Left ventricle myocardium inferior (tissue), 1 donor: Measurements from ENCODE around the gene NANS. TPM values are rescaled to one million over a fixed set of nuclear protein-coding genes. Genes with fewer than 3 reads are reported as not detected.
"Not testable (repeated sequence)": the region's sequence is repeated elsewhere in the genome, so short reads cannot be mapped to it uniquely, and the experiment has no call there.

Experiments
- DNase-seq: peaks from one replicate; pipeline ENCODE4 v3.0.0-alpha.2; 2020
- H3K27ac ChIP-seq: fragments of 200-600 bp; replicated peaks from 2 replicates; pipeline ENCODE4 v1.8.0; 2021
- H3K27me3 ChIP-seq: fragments of 200-600 bp; 2 replicates; pipeline ENCODE4 v1.8.0; 2021; ENCODE audit warnings: low read depth
- H3K36me3 ChIP-seq: fragments of 200-600 bp; 2 replicates; pipeline ENCODE4 v1.8.0; 2021
- H3K4me1 ChIP-seq: fragments of 200-600 bp; 2 replicates; pipeline ENCODE4 v1.8.0; 2021
- H3K4me3 ChIP-seq: fragments of 200-600 bp; 2 replicates; pipeline ENCODE4 v1.8.0; 2021; ENCODE audit warnings: mild to moderate bottlenecking, moderate library complexity
- H3K9me3 ChIP-seq: fragments of 200-600 bp; replicated peaks from 2 replicates; pipeline ENCODE4 v1.8.0; 2021
- CTCF ChIP-seq: fragments of 200-600 bp; IDR thresholded peaks from 2 replicates; pipeline ENCODE4 v1.8.0; 2021; ENCODE audit warnings: antibody characterized with exemption, mild to moderate bottlenecking, borderline replicate concordance
- intact Hi-C: fragments of 100-400 bp; cut with micrococcal nuclease; formaldehyde crosslinking; loops from one replicate; pipeline ENCODE4 v1.11.0; 2022
- total RNA-seq: library from RNA; stranded (reverse); fragmentation: NEBNext Ultra II Directional; extraction: Animal tissue kit (Norgen Biotek cat#: 25700); gene quantifications from one replicate; pipeline ENCODE4 v1.2.1, GENCODE V29; 2021
- donor health status: DM: no; HTN: yes; CAD: no; lungs with severe emphysema.

NANS gene
- total RNA-seq, 1 donor from 2014 or later = 38.6 TPM

GRCh38 chr9:98085058-98085457, 28.5 kb downstream of the NANS start:
- Histone ChIP-seq H3K27ac (no peak overlapping the region), H3K36me3 (peaks cover 50% of the 10 kb centered on the region), H3K4me1 (peaks cover 9% of the 10 kb centered on the region), H3K9me3 (no peaks in the 10 kb centered on the region), H3K4me3 (no peak overlapping the region), H3K27me3 (peaks cover 5% of the 10 kb centered on the region)
- no peak for DNase-seq
- no peak for TF ChIP-seq CTCF
- intact Hi-C loops = no loop called here

GRCh38 chr9:98085944-98086343, 29.4 kb downstream of the NANS start:
- H3K4me1 ChIP-seq = peaks cover 9% of the 10 kb centered on the region
- H3K27me3 ChIP-seq = peaks cover 5% of the 10 kb centered on the region
- no peak for DNase-seq
- TF ChIP-seq CTCF = no peak
- no peak overlapping the region for H3K27ac ChIP-seq
- no peak overlapping the region for H3K4me3 ChIP-seq
- peaks cover 41% of the 10 kb centered on the region for H3K36me3 ChIP-seq
- no peaks in the 10 kb centered on the region for H3K9me3 ChIP-seq
- intact Hi-C loops = no loop called here

GRCh38 chr9:98086461-98086860, 29.9 kb downstream of the NANS start:
- no peak overlapping the region for H3K27ac ChIP-seq
- H3K9me3 ChIP-seq = no peaks in the 10 kb centered on the region
- H3K4me1 ChIP-seq = peaks cover 9% of the 10 kb centered on the region
- intact Hi-C loops = no loop called here
- no peak for DNase-seq
- H3K36me3 ChIP-seq = peaks cover 36% of the 10 kb centered on the region
- TF ChIP-seq CTCF = no peak
- no peak overlapping the region for H3K4me3 ChIP-seq
- peaks cover 6% of the 10 kb centered on the region for H3K27me3 ChIP-seq

- DNase-seq = peak; percentile 22
- peaks cover 23% of the 10 kb centered on the region for H3K36me3 ChIP-seq
- H3K4me3 ChIP-seq = peak overlapping the region; percentile 62
- H3K27ac ChIP-seq = no peak overlapping the region
- intact Hi-C loops = no loop called here
- no peaks in the 10 kb centered on the region for H3K9me3 ChIP-seq
- no peak for TF ChIP-seq CTCF
- H3K4me1 ChIP-seq = peaks cover 9% of the 10 kb centered on the region
- H3K27me3 ChIP-seq = peaks cover 18% of the 10 kb centered on the region
These were observed 31.2 kb downstream of the NANS start for GRCh38 chr9:98087420-98088354.

- H3K27ac ChIP-seq, H3K4me1 ChIP-seq, intact Hi-C loops, DNase-seq, H3K9me3 ChIP-seq, H3K36me3 ChIP-seq, H3K4me3 ChIP-seq: not testable (repeated sequence)
- peaks cover 48% of the 10 kb centered on the region for H3K27me3 ChIP-seq
These were observed 34.1 kb downstream of the NANS start for GRCh38 chr9:98090674-98091073.
